IPS-18a (cell line): ENCODE data around the gene CLEC20A.

Source experiments
- H3K27ac ChIP-seq: one replicate; pipeline ENCODE4 v1.5.1; 2013; ENCODE audit warnings: low read length
- H3K27me3 ChIP-seq: one replicate; pipeline ENCODE4 v1.6.1; 2013; ENCODE audit warnings: mild to moderate bottlenecking, low read length; ENCODE audit not compliant: control insufficient read depth, insufficient read depth
- H3K36me3 ChIP-seq: one replicate; pipeline ENCODE4 v1.6.1; 2013; ENCODE audit warnings: low read depth, low read length; ENCODE audit not compliant: control insufficient read depth
- H3K4me1 ChIP-seq: one replicate; pipeline ENCODE4 v1.6.1; 2013; ENCODE audit warnings: low read depth, low read length; ENCODE audit not compliant: control insufficient read depth
- H3K4me3 ChIP-seq: one replicate; pipeline ENCODE4 v1.5.1; 2013; ENCODE audit warnings: low read length
- H3K9ac ChIP-seq: one replicate; pipeline ENCODE4 v1.6.1; 2013; ENCODE audit warnings: mild to moderate bottlenecking, low read length, moderate library complexity
- H3K9me3 ChIP-seq: one replicate; pipeline ENCODE4 v1.6.1; 2013; ENCODE audit warnings: low read depth, low read length; ENCODE audit not compliant: control insufficient read depth

Gene CLEC20A

DNA sequence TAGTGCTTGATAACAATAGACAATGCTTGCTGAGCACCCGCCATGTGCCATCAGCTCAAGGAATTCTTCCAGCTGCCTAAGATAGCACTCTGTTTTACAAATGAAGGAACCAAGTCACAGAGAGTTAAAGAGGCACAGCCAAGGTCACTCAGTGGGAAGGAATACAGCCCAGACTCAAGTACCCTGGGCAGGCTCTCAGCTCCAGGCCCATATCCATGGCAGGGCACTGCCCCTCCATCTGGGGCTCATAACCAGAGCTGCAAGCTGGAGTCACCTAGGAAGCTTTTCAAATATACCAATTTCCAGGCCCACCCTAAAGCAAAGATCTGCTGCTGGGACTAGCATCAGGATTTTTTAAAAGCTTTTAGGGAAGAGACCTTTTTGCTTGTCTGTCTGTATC lies 1.6 kb downstream of the CLEC20A start:
- H3K27ac ChIP-seq = no peak overlapping the region

DNA sequence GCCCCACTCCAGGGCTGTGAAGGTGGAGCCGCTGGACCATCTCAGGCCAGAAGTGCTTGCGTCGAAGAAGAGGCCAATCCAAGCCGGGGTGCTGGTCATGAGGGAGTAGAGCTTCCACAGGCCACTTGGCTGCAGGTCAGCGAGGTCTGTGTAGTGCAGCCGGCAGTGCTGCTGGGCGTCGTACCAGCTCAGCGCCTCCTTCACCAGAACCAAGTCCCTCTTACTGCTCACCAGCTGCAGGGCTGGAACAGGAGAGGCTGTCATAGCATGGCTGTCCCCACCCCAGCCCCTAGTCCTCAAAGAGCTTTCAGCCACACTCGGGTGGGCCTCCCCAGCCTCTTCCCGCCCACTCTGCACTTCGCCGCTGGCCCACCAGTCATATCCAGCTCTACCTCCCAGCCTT lies 2.2 kb downstream of the CLEC20A start:
- Histone ChIP-seq H3K9ac (no peak overlapping the region), H3K27me3 (no peaks in the 10 kb centered on the region), H3K27ac (no peak overlapping the region), H3K4me3 (no peak overlapping the region), H3K4me1 (no peaks in the 10 kb centered on the region), H3K36me3 (no peaks in the 10 kb centered on the region), H3K9me3 (no peaks in the 10 kb centered on the region)

More for the DNA sequence above, 1.6 kb downstream of the CLEC20A start:
- no peaks in the 10 kb centered on the region for H3K4me1 ChIP-seq
- no peaks in the 10 kb centered on the region for H3K9me3 ChIP-seq
- H3K9ac ChIP-seq = no peak overlapping the region
- no peak overlapping the region for H3K4me3 ChIP-seq
- no peaks in the 10 kb centered on the region for H3K27me3 ChIP-seq
- H3K36me3 ChIP-seq = no peaks in the 10 kb centered on the region

DNA sequence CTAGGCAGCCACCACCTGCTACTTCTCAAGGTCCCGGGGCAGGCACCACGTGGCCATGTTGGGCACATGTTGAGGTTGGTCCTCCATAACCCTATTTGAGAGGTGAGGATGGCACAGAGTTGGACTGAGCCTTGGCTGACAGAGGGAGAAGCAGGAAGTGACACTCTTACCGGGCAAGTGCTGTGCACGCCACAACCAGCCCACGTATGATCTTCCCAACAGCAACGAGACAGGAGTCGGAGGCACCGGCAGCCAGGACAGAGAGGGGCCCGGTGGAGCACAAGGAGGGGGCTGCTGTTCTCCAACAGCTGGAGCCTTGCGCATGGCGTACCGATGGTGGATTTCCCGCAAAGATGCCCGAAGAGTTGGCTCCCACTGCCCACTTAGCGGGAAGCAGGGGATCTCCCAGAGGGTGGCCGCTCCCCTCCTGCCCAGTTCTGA lies 3.4 kb downstream of the CLEC20A start:
- H3K36me3 ChIP-seq = no peaks in the 10 kb centered on the region
- no peaks in the 10 kb centered on the region for H3K27me3 ChIP-seq
- H3K4me3 ChIP-seq = no peak overlapping the region
- H3K27ac ChIP-seq = no peak overlapping the region
- no peaks in the 10 kb centered on the region for H3K9me3 ChIP-seq
- no peak overlapping the region for H3K9ac ChIP-seq
- H3K4me1 ChIP-seq = no peaks in the 10 kb centered on the region

DNA sequence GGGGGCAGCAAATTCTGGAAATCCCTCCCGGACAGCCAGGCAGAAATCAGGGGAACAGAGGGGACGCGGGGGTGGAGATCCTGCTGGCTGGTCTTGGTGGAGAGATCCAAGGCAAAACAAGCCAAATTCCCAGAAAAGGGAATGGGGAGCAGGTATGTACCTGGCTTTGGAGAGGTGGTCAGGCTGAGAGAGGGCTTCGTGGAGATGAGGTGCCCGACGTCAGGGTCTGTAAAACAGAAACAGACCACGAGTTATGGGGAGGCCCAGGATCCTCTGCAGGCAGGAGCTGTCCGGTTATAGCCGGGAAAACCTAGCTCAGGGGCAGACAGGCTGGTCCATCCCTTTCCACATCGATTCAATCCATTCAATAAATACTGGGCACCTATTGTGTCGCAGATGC lies 4.4 kb downstream of the CLEC20A start:
- H3K36me3 ChIP-seq = no peaks in the 10 kb centered on the region
- H3K4me1 ChIP-seq = no peaks in the 10 kb centered on the region
- H3K4me3 ChIP-seq = no peak overlapping the region
- no peak overlapping the region for H3K27ac ChIP-seq
- H3K9ac ChIP-seq = no peak overlapping the region
- H3K27me3 ChIP-seq = no peaks in the 10 kb centered on the region
- H3K9me3 ChIP-seq = no peaks in the 10 kb centered on the region

- Histone ChIP-seq H3K4me1 (no peaks in the 10 kb centered on the region), H3K4me3 (no peak overlapping the region), H3K36me3 (no peaks in the 10 kb centered on the region), H3K9me3 (no peaks in the 10 kb centered on the region), H3K27ac (no peak overlapping the region), H3K27me3 (no peaks in the 10 kb centered on the region), H3K9ac (no peak overlapping the region)
Measured at GRCh38 chr1:178491721-178492120, 5.0 kb downstream of the CLEC20A start.

GRCh38 chr1:178490967-178491366 lies 5.8 kb downstream of the CLEC20A start:
- Histone ChIP-seq H3K27ac (no peak overlapping the region), H3K9ac (no peak overlapping the region), H3K4me1 (no peaks in the 10 kb centered on the region), H3K4me3 (no peak overlapping the region), H3K9me3 (no peaks in the 10 kb centered on the region), H3K36me3 (no peaks in the 10 kb centered on the region), H3K27me3 (no peaks in the 10 kb centered on the region)

- H3K4me3 ChIP-seq = no peak overlapping the region
- no peaks in the 10 kb centered on the region for H3K4me1 ChIP-seq
- H3K27me3 ChIP-seq = no peaks in the 10 kb centered on the region
- H3K36me3 ChIP-seq = no peaks in the 10 kb centered on the region
- H3K27ac ChIP-seq = no peak overlapping the region
- no peaks in the 10 kb centered on the region for H3K9me3 ChIP-seq
- H3K9ac ChIP-seq = no peak overlapping the region
Measured at GRCh38 chr1:178490136-178490535, 6.6 kb downstream of the CLEC20A start.

DNA sequence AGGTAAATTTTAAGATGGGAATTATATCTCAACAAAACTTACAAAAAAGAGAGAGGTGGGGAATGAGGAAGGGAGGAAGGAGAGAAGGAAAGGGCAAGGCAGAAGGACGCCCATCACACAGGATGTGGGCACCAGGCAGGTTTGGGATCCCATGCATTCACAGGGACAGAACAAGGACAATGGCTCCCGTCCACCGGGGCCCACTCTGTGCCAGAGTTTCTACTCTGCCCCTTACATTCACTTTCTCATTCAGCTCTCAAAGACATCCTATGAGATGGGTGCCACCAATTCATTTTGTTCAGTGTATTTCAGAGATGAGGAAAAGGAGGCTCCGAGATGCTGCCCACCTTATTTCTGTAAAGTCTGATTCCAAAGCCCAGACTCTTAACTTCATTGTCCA lies 7.4 kb downstream of the CLEC20A start:
- Histone ChIP-seq H3K27me3 (no peaks in the 10 kb centered on the region), H3K9me3 (no peaks in the 10 kb centered on the region), H3K4me1 (no peaks in the 10 kb centered on the region), H3K27ac (no peak overlapping the region), H3K4me3 (no peak overlapping the region), H3K9ac (no peak overlapping the region), H3K36me3 (no peaks in the 10 kb centered on the region)

DNA sequence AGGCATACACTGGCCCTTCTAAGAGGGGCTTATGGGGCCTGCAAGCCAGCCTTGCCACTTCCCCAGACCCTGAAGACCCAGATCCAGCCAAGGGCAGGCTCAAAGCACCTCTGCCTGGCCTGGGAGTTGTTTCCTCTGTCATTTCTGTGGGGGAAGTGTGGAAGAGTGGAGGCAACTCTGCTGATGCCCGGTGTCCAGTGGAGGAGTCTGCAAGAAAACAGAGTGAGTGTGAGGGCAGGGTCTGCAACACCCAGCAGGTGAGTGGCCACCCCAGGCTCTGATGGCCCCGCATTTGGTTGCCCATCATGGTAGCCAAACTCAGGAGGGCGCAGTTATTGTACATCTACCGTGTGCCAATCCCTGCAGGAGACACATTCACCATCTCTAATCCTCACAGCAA lies 8.4 kb downstream of the CLEC20A start:
- Histone ChIP-seq H3K36me3 (no peaks in the 10 kb centered on the region), H3K9me3 (no peaks in the 10 kb centered on the region), H3K4me3 (no peak overlapping the region), H3K27me3 (no peaks in the 10 kb centered on the region), H3K4me1 (no peaks in the 10 kb centered on the region), H3K27ac (no peak overlapping the region), H3K9ac (no peak overlapping the region)

GRCh38 chr1:178487070-178487615 lies 9.6 kb downstream of the CLEC20A start:
- Histone ChIP-seq H3K4me1 (no peaks in the 10 kb centered on the region), H3K27me3 (no peaks in the 10 kb centered on the region), H3K4me3 (no peak overlapping the region), H3K9ac (no peak overlapping the region), H3K27ac (no peak overlapping the region), H3K9me3 (no peaks in the 10 kb centered on the region), H3K36me3 (no peaks in the 10 kb centered on the region)

GRCh38 chr1:178486100-178487069 lies 10.4 kb downstream of the CLEC20A start:
- Histone ChIP-seq H3K9me3 (no peaks in the 10 kb centered on the region), H3K9ac (no peak overlapping the region), H3K36me3 (no peaks in the 10 kb centered on the region), H3K27me3 (no peaks in the 10 kb centered on the region), H3K4me3 (no peak overlapping the region), H3K4me1 (no peaks in the 10 kb centered on the region), H3K27ac (no peak overlapping the region)

DNA sequence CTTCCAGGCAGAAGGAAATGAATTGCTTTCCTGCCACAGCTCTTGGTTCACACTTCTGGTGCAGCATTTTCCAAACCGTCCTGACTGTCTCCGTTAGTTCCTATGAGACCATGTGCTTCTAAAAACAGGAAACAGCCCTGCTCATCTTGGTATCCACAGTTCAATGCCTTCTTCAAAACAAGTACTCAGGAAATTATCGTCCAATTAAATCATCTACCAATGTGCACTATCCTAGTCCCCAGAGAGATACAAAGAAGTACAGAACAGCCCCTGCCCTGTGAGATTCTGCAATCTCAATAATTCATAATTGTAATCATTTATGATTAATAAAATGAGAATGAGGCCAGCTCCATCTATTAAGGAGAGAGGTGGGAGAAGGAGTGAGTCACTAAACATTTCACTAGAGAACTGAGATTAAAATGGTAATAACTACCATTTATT lies 11.2 kb downstream of the CLEC20A start:
- no peaks in the 10 kb centered on the region for H3K27me3 ChIP-seq
- no peak overlapping the region for H3K9ac ChIP-seq
- H3K9me3 ChIP-seq = no peaks in the 10 kb centered on the region
- H3K4me3 ChIP-seq = no peak overlapping the region
- no peak overlapping the region for H3K27ac ChIP-seq
- no peaks in the 10 kb centered on the region for H3K4me1 ChIP-seq
- H3K36me3 ChIP-seq = no peaks in the 10 kb centered on the region
